Measurements from ENCODE around the gene NR1H4.

Gene NR1H4

GRCh38 chr12:100508751-100509150 is 35.1 kb downstream of the NR1H4 start:
- Histone ChIP-seq H3K9me3 (ENCODE audit: control insufficient read depth, insufficient read depth, low read length) (no peaks in the 10 kb centered on the region), H3K27me3 (ENCODE audit: control insufficient read depth, insufficient read depth, low read length) (no peaks in the 10 kb centered on the region), H3K27ac (ENCODE audit: low read length) (no peak overlapping the region), H3K4me3 (ENCODE audit: low read length) (no peak overlapping the region), H3K36me3 (ENCODE audit: control insufficient read depth, insufficient read depth, low read length) (no peaks in the 10 kb centered on the region), H3K4me1 (ENCODE audit: control insufficient read depth, insufficient read depth, low read length) (no peaks in the 10 kb centered on the region)
- WGBS (ENCODE audit: insufficient coverage, insufficient read length) = no CpG with 5 or more reads among the region's 4 CpGs
- DNase-seq (ENCODE audit: low read depth, low spot score) = no peak

- Histone ChIP-seq H3K4me1 (ENCODE audit: control insufficient read depth, insufficient read depth, low read length) (no peaks in the 10 kb centered on the region), H3K36me3 (ENCODE audit: control insufficient read depth, insufficient read depth, low read length) (no peaks in the 10 kb centered on the region), H3K9me3 (ENCODE audit: control insufficient read depth, insufficient read depth, low read length) (no peaks in the 10 kb centered on the region), H3K4me3 (ENCODE audit: low read length) (no peak overlapping the region), H3K27ac (ENCODE audit: low read length) (no peak overlapping the region), H3K27me3 (ENCODE audit: control insufficient read depth, insufficient read depth, low read length) (no peaks in the 10 kb centered on the region)
- no CpG with 5 or more reads among the region's 3 CpGs for WGBS (ENCODE audit: insufficient coverage, insufficient read length)
- no peak for DNase-seq (ENCODE audit: low read depth, low spot score)
Observed at GRCh38 chr12:100512692-100513091, 39.0 kb downstream of the NR1H4 start.

- no peaks in the 10 kb centered on the region for H3K27me3 ChIP-seq (ENCODE audit: control insufficient read depth, insufficient read depth, low read length)
- no peak overlapping the region for H3K4me3 ChIP-seq (ENCODE audit: low read length)
- H3K27ac ChIP-seq (ENCODE audit: low read length) = no peak overlapping the region
- H3K36me3 ChIP-seq (ENCODE audit: control insufficient read depth, insufficient read depth, low read length) = no peaks in the 10 kb centered on the region
- DNase-seq (ENCODE audit: low read depth, low spot score) = no peak
- no peaks in the 10 kb centered on the region for H3K4me1 ChIP-seq (ENCODE audit: control insufficient read depth, insufficient read depth, low read length)
- no peaks in the 10 kb centered on the region for H3K9me3 ChIP-seq (ENCODE audit: control insufficient read depth, insufficient read depth, low read length)
- no CpG with 5 or more reads among the region's 3 CpGs for WGBS (ENCODE audit: insufficient coverage, insufficient read length)
Observed at GRCh38 chr12:100515968-100516367, 42.3 kb downstream of the NR1H4 start.

GRCh38 chr12:100518376-100518775 is 44.7 kb downstream of the NR1H4 start:
- H3K4me3 ChIP-seq (ENCODE audit: low read length) = no peak overlapping the region
- H3K27me3 ChIP-seq (ENCODE audit: control insufficient read depth, insufficient read depth, low read length) = no peaks in the 10 kb centered on the region
- H3K36me3 ChIP-seq (ENCODE audit: control insufficient read depth, insufficient read depth, low read length) = no peaks in the 10 kb centered on the region
- no peak for DNase-seq (ENCODE audit: low read depth, low spot score)
- WGBS (ENCODE audit: insufficient coverage, insufficient read length) = no CpG with 5 or more reads among the region's 1 CpG
- H3K4me1 ChIP-seq (ENCODE audit: control insufficient read depth, insufficient read depth, low read length) = no peaks in the 10 kb centered on the region
- H3K27ac ChIP-seq (ENCODE audit: low read length) = no peak overlapping the region
- H3K9me3 ChIP-seq (ENCODE audit: control insufficient read depth, insufficient read depth, low read length) = no peaks in the 10 kb centered on the region

- Histone ChIP-seq H3K4me1 (ENCODE audit: control insufficient read depth, insufficient read depth, low read length) (no peaks in the 10 kb centered on the region), H3K36me3 (ENCODE audit: control insufficient read depth, insufficient read depth, low read length) (no peaks in the 10 kb centered on the region), H3K9me3 (ENCODE audit: control insufficient read depth, insufficient read depth, low read length) (no peaks in the 10 kb centered on the region), H3K4me3 (ENCODE audit: low read length) (no peak overlapping the region), H3K27ac (ENCODE audit: low read length) (no peak overlapping the region), H3K27me3 (ENCODE audit: control insufficient read depth, insufficient read depth, low read length) (no peaks in the 10 kb centered on the region)
- no peak for DNase-seq (ENCODE audit: low read depth, low spot score)
- WGBS (ENCODE audit: insufficient coverage, insufficient read length) = no CpG with 5 or more reads among the region's 10 CpGs
Observed at GRCh38 chr12:100520048-100520769, 46.5 kb downstream of the NR1H4 start.

DNA sequence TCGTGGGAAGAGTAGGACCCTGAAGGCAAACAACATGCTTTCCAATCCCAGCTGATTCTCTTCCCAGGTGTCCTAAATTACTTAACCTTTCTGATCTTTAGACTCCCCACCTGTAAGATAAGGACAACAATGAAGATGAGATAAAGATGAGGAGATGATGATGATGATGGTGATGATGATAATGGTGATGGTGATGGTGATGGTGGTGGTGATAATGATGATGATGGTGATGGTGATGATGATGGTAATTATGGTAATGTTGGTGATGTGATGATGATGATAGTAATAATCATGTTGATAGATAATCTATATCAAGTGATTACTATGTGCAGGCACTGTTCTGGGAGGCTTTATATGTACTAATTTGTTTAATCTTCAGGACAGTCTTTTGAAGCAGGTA is 48.3 kb downstream of the NR1H4 start:
- WGBS (ENCODE audit: insufficient coverage, insufficient read length) = no CpG with 5 or more reads among the region's 1 CpG

GRCh38 chr12:100528034-100528433 is 54.4 kb downstream of the NR1H4 start:
- Histone ChIP-seq H3K9me3 (ENCODE audit: control insufficient read depth, insufficient read depth, low read length) (no peaks in the 10 kb centered on the region), H3K4me3 (ENCODE audit: low read length) (no peak overlapping the region), H3K4me1 (ENCODE audit: control insufficient read depth, insufficient read depth, low read length) (no peaks in the 10 kb centered on the region; the same call in 1 of the 2 replicates), H3K27me3 (ENCODE audit: control insufficient read depth, insufficient read depth, low read length) (no peaks in the 10 kb centered on the region), H3K27ac (ENCODE audit: low read length) (no peak overlapping the region), H3K36me3 (ENCODE audit: control insufficient read depth, insufficient read depth, low read length) (no peaks in the 10 kb centered on the region)
- WGBS (ENCODE audit: insufficient coverage, insufficient read length) = no CpG with 5 or more reads among the region's 3 CpGs
- no peak for DNase-seq (ENCODE audit: low read depth, low spot score)

More for the DNA sequence above, 48.3 kb downstream of the NR1H4 start:
- no peaks in the 10 kb centered on the region for H3K9me3 ChIP-seq (ENCODE audit: control insufficient read depth, insufficient read depth, low read length)
- H3K4me1 ChIP-seq (ENCODE audit: control insufficient read depth, insufficient read depth, low read length) = no peaks in the 10 kb centered on the region
- no peak overlapping the region for H3K4me3 ChIP-seq (ENCODE audit: low read length)
- no peaks in the 10 kb centered on the region for H3K27me3 ChIP-seq (ENCODE audit: control insufficient read depth, insufficient read depth, low read length)
- no peaks in the 10 kb centered on the region for H3K36me3 ChIP-seq (ENCODE audit: control insufficient read depth, insufficient read depth, low read length)
- no peak overlapping the region for H3K27ac ChIP-seq (ENCODE audit: low read length)
- DNase-seq (ENCODE audit: low read depth, low spot score) = no peak

GRCh38 chr12:100528471-100529127 is 54.9 kb downstream of the NR1H4 start:
- no peaks in the 10 kb centered on the region for H3K27me3 ChIP-seq (ENCODE audit: control insufficient read depth, insufficient read depth, low read length)
- DNase-seq (ENCODE audit: low read depth, low spot score) = no peak
- H3K4me3 ChIP-seq (ENCODE audit: low read length) = no peak overlapping the region
- no CpG with 5 or more reads among the region's 1 CpG for WGBS (ENCODE audit: insufficient coverage, insufficient read length)
- H3K4me1 ChIP-seq (ENCODE audit: control insufficient read depth, insufficient read depth, low read length) = no peaks in the 10 kb centered on the region; the same call in 1 of the 2 replicates
- no peak overlapping the region for H3K27ac ChIP-seq (ENCODE audit: low read length)
- H3K9me3 ChIP-seq (ENCODE audit: control insufficient read depth, insufficient read depth, low read length) = no peaks in the 10 kb centered on the region
- H3K36me3 ChIP-seq (ENCODE audit: control insufficient read depth, insufficient read depth, low read length) = no peaks in the 10 kb centered on the region

DNA sequence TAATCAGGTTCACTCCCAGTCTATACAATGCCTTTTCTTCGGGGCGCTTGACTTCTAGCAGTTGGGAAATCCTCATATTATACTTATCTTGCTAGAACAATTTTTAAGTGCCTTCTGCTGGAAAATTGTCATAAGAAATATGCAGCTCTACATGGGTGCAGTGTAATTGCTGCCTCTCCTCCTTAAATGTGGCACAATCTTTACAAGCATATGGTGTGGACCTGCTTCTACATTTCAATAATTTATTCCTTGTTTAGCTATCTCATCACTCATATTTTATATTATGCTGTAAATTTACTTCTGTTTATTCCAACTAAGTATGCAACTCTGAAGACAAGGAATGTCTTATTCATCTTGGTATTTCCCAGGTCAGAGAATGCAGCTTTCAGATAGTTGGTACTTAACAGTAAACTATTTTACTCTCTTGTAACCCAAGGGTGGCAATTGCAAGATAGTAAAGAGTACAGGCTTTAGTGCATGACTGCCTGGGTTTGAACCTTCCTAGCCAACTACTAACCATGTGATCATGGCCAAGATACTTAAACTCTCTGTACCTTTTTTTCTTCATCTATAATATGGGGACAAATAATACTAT is 56.2 kb downstream of the NR1H4 start:
- WGBS (ENCODE audit: insufficient coverage, insufficient read length) = no CpG with 5 or more reads among the region's 2 CpGs

DNA sequence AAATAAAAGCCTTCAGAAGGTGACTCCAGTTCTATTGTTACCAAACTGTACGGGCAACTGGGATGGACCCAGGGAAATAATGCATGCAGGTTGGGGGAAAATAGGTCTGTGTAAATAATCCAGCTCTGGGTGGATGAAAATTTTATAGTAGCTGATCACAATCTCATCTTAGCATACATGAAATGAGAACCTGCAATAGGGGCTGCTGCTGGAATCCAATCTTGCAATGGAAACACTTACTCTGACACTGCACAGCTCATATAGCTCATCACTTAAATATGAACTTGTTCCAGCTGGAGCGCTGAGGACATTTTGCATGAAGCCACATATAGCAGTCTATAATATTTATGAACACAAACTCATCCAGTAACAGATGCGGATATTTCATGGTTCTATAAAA is 59.7 kb downstream of the NR1H4 start:
- Histone ChIP-seq H3K9me3 (ENCODE audit: control insufficient read depth, insufficient read depth, low read length) (no peaks in the 10 kb centered on the region), H3K36me3 (ENCODE audit: control insufficient read depth, insufficient read depth, low read length) (no peaks in the 10 kb centered on the region), H3K27me3 (ENCODE audit: control insufficient read depth, insufficient read depth, low read length) (no peaks in the 10 kb centered on the region), H3K4me3 (ENCODE audit: low read length) (no peak overlapping the region), H3K4me1 (ENCODE audit: control insufficient read depth, insufficient read depth, low read length) (no peaks in the 10 kb centered on the region; the same call in 1 of the 2 replicates), H3K27ac (ENCODE audit: low read length) (no peak overlapping the region)
- DNase-seq (ENCODE audit: low read depth, low spot score) = no peak
- WGBS (ENCODE audit: insufficient coverage, insufficient read length) = no CpG with 5 or more reads among the region's 3 CpGs

More for the DNA sequence above, 56.2 kb downstream of the NR1H4 start:
- H3K9me3 ChIP-seq (ENCODE audit: control insufficient read depth, insufficient read depth, low read length) = no peaks in the 10 kb centered on the region
- H3K36me3 ChIP-seq (ENCODE audit: control insufficient read depth, insufficient read depth, low read length) = no peaks in the 10 kb centered on the region
- no peaks in the 10 kb centered on the region; the same call in 1 of the 2 replicates for H3K4me1 ChIP-seq (ENCODE audit: control insufficient read depth, insufficient read depth, low read length)
- no peak for DNase-seq (ENCODE audit: low read depth, low spot score)
- no peaks in the 10 kb centered on the region for H3K27me3 ChIP-seq (ENCODE audit: control insufficient read depth, insufficient read depth, low read length)
- H3K4me3 ChIP-seq (ENCODE audit: low read length) = no peak overlapping the region
- H3K27ac ChIP-seq (ENCODE audit: low read length) = no peak overlapping the region

Data from iPS DF 6.9 (cell line).